WTC11 (cell line): Measurements from ENCODE around the gene FRMD8. TPM values are rescaled to one million over a fixed set of nuclear protein-coding genes. Genes with fewer than 3 reads are reported as not detected.

ENCODE experiments used
- ATAC-seq: fragments of 200-7000 bp; cut with Tn5 transposase; 2 replicates; pipeline ENCODE4 v1.10.0; 2021; ENCODE audit warnings: mild to moderate bottlenecking, moderate library complexity
- CTCF ChIA-PET: fragments of 300-600 bp; sonication (Branson Sonifier 250); formaldehyde crosslinking; loops from one replicate; lab custom pipeline; 2021; ENCODE audit warnings: antibody characterized with exemption; lab: Charles Lee
- POLR2A ChIA-PET: fragments of 350-600 bp; sonication (Branson Sonifier 250); formaldehyde crosslinking; loops from one replicate; lab custom pipeline; 2021; ENCODE audit warnings: antibody characterized with exemption; lab: Charles Lee
- DNase-seq: peaks from one replicate; pipeline ENCODE4 v3.0.0; 2021; ENCODE audit warnings: low spot score
- H3K27ac Mint-ChIP-seq: 2 replicates; pipeline ENCODE4 v1.8.0; 2021; ENCODE audit warnings: mixed read lengths
- H3K27me3 Mint-ChIP-seq: 2 replicates; pipeline ENCODE4 v1.8.0; 2021; ENCODE audit warnings: low read depth, mild to moderate bottlenecking, moderate library complexity, mixed read lengths
- H3K36me3 Mint-ChIP-seq: 2 replicates; pipeline ENCODE4 v1.8.0; 2021; ENCODE audit warnings: mixed read lengths
- H3K4me1 Mint-ChIP-seq: 2 replicates; pipeline ENCODE4 v1.8.0; 2022; ENCODE audit warnings: mixed read lengths
- H3K4me3 Mint-ChIP-seq: 2 replicates; pipeline ENCODE4 v1.8.0; 2021; ENCODE audit warnings: mild to moderate bottlenecking, moderate library complexity, mixed read lengths
- H3K9me3 Mint-ChIP-seq: 2 replicates; pipeline ENCODE4 v1.8.0; 2021; ENCODE audit warnings: mixed read lengths
- ARID4B ChIP-seq: sonication (generic); formaldehyde crosslinking; IDR thresholded peaks from 2 replicates; pipeline ENCODE4 v1.8.0; 2023; ENCODE audit warnings: missing genetic modification reagents, mild to moderate bottlenecking, borderline replicate concordance
- ATF6 ChIP-seq: sonication (generic); formaldehyde crosslinking; IDR thresholded peaks from 2 replicates; pipeline ENCODE4 v1.8.1; 2023; ENCODE audit warnings: mild to moderate bottlenecking, missing genetic modification reagents
- CDX4 ChIP-seq: fragments of 250-450 bp; sonication (Bioruptor Pico); IDR thresholded peaks from 2 replicates; pipeline ENCODE4 v1.9.0; 2021; ENCODE audit warnings: moderate library complexity, mild to moderate bottlenecking, inconsistent platforms, borderline replicate concordance
- EMX1 ChIP-seq: fragments of 250-450 bp; sonication (Bioruptor Pico); IDR thresholded peaks from 2 replicates; pipeline ENCODE4 v1.8.0; 2021; ENCODE audit warnings: mild to moderate bottlenecking
- FOXP1 ChIP-seq: sonication (generic); formaldehyde crosslinking; IDR thresholded peaks from 2 replicates; pipeline ENCODE4 v1.8.0; 2022; ENCODE audit warnings: missing genetic modification reagents, mild to moderate bottlenecking, moderate library complexity, borderline replicate concordance
- GABPB1 ChIP-seq: sonication (generic); formaldehyde crosslinking; IDR thresholded peaks from 2 replicates; pipeline ENCODE4 v1.8.1; 2023; ENCODE audit warnings: mild to moderate bottlenecking, missing genetic modification reagents
- HMGXB4 ChIP-seq: sonication (generic); formaldehyde crosslinking; IDR thresholded peaks from 2 replicates; pipeline ENCODE4 v1.8.1; 2023; ENCODE audit warnings: mild to moderate bottlenecking, moderate library complexity, missing genetic modification reagents
- IRF1 ChIP-seq: sonication (generic); formaldehyde crosslinking; IDR thresholded peaks from 2 replicates; pipeline ENCODE4 v1.8.0; 2023; ENCODE audit warnings: missing genetic modification reagents
- JAZF1 ChIP-seq: fragments of 250-450 bp; sonication (Bioruptor Pico); IDR thresholded peaks from 2 replicates; pipeline ENCODE4 v1.9.0; 2021; ENCODE audit warnings: moderate library complexity, mild to moderate bottlenecking, inconsistent platforms
- MYBL2 ChIP-seq: sonication (generic); formaldehyde crosslinking; IDR thresholded peaks from 2 replicates; pipeline ENCODE4 v1.8.1; 2023; ENCODE audit warnings: mild to moderate bottlenecking, moderate library complexity, missing genetic modification reagents
- RELA ChIP-seq: sonication (generic); formaldehyde crosslinking; IDR thresholded peaks from 2 replicates; pipeline ENCODE4 v1.8.1; 2022; ENCODE audit warnings: missing genetic modification reagents, mild to moderate bottlenecking, borderline replicate concordance
- USF1 ChIP-seq: sonication (generic); formaldehyde crosslinking; IDR thresholded peaks from 2 replicates; pipeline ENCODE4 v1.8.0; 2022; ENCODE audit warnings: mild to moderate bottlenecking, missing genetic modification reagents
- ZBTB43 ChIP-seq: sonication (generic); formaldehyde crosslinking; IDR thresholded peaks from 2 replicates; pipeline ENCODE4 v1.8.1; 2023; ENCODE audit warnings: mild to moderate bottlenecking, missing genetic modification reagents
- ZNF138 ChIP-seq: sonication (generic); formaldehyde crosslinking; conservative IDR thresholded peaks from 2 replicates; pipeline ENCODE4 v1.8.1; 2022; ENCODE audit warnings: mild to moderate bottlenecking, moderate library complexity, missing genetic modification reagents
- ZNF425 ChIP-seq: fragments of 250-450 bp; sonication (Bioruptor Pico); conservative IDR thresholded peaks from 2 replicates; pipeline ENCODE4 v1.9.0; 2021; ENCODE audit warnings: mild to moderate bottlenecking
- total RNA-seq: library from RNA; stranded (reverse); gene quantifications from 3 replicates; pipeline ENCODE4 v1.2.3, GENCODE V29; 2021

FRMD8 gene
- total RNA-seq, 1 experiment from 2014 or later: 23.7 TPM

DNA sequence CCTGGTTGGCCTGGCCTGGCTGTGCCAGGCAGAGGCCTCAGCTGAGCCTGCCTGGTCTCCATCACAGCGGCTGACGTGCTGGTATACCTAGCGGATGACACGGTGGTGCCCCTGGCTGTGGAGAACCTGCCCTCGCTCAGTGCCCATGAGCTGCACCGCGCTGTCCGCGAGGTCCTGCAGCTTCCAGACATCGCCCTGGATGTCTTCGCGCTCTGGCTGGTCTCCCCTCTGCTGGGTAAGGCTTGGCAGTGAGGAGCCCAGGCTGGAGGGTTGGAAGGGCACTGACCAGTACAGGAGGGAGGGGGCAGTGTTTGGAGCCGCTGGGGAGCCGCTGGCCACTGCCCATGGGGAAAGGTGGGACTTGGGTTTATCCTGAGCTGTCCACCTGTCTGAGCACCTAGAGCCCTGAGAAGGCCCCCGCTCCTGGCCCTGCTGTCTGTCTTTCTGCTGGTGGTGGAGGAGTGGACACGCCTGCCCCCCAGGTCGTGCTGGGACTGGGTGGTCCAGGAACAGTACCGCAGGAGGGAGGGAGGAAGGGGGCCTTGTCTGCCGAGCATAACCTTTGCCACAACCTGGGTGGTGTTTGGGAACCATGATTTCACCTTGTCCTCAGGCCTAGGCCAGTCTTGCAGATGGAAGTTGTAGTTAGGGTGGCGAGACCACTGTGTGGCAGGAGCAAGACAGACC is 3.0 kb downstream of the FRMD8 start:
- Mint-ChIP-seq H3K27ac (no peak overlapping the region; the same call in 1 of the 2 replicates), H3K4me3 (no peak overlapping the region), H3K4me1 (peaks cover 15% of the 10 kb centered on the region), H3K36me3 (no peaks in the 10 kb centered on the region), H3K9me3 (no peaks in the 10 kb centered on the region), H3K27me3 (no peaks in the 10 kb centered on the region; the same call in 1 of the 2 replicates)
- POLR2A ChIA-PET: interaction anchor here (0.7 to 1.0 kb wide), 2 partner anchors 31 to 149 kb away, joined by 3 read pairs; no protein-coding TSS in a partner anchor
- no peak for ATAC-seq
- CTCF ChIA-PET: interaction anchor here (0.8 to 2.0 kb wide), 6 partner anchors 9 to 205 kb away, joined by 3 to 7 read pairs (median 4); no protein-coding TSS in a partner anchor
- TF ChIP-seq FOXP1 (0 out of 2 replicates have a peak, but pooled peaks have one; percentile 39), JAZF1 (no peak)
- DNase-seq: no peak

- POLR2A ChIA-PET: interaction anchor here (0.8 to 1.0 kb wide), 2 partner anchors 30 to 118 kb away, joined by 3 read pairs; no protein-coding TSS in a partner anchor
Observed at GRCh38 chr11:65390099-65390941, 3.9 kb downstream of the FRMD8 start.

More at GRCh38 chr11:65390099-65390941, 3.9 kb downstream of the FRMD8 start:
- CTCF ChIA-PET: interaction anchor here (0.5 to 2.4 kb wide), 12 partner anchors 10 to 248 kb away, joined by 3 to 9 read pairs (median 4); partner anchors contain the start of genes SIPA1 and ZNRD2
- no peaks in the 10 kb centered on the region for H3K36me3 Mint-ChIP-seq
- no peak overlapping the region for H3K27ac Mint-ChIP-seq
- H3K4me1 Mint-ChIP-seq: peaks cover 14% of the 10 kb centered on the region
- TF ChIP-seq ARID4B (CRISPR knock-in tag): no peak
- no peak for TF ChIP-seq ZNF425 (CRISPR knock-in tag)
- TF ChIP-seq HMGXB4 (CRISPR knock-in tag): no peak
- no peak for TF ChIP-seq ZBTB43 (CRISPR knock-in tag)
- no peak for TF ChIP-seq RELA (CRISPR knock-in tag)
- TF ChIP-seq USF1 (CRISPR knock-in tag): no peak
- TF ChIP-seq CDX4 (CRISPR knock-in tag): no peak
- TF ChIP-seq MYBL2 (CRISPR knock-in tag): no peak
- TF ChIP-seq GABPB1 (CRISPR knock-in tag): no peak
- no peak for TF ChIP-seq EMX1
- TF ChIP-seq ATF6: no peak
- no peak for TF ChIP-seq IRF1 (CRISPR knock-in tag)
- no peak for TF ChIP-seq ZNF138 (CRISPR knock-in tag)
- no peak for TF ChIP-seq JAZF1
- H3K4me3 Mint-ChIP-seq: no peak overlapping the region
- ATAC-seq: peak; percentile 21; the same call in 1 of the 2 replicates
- no peak for DNase-seq
- no peaks in the 10 kb centered on the region; the same call in 1 of the 2 replicates for H3K27me3 Mint-ChIP-seq
- H3K9me3 Mint-ChIP-seq: no peaks in the 10 kb centered on the region
